ENCODE data around the gene DCAF6.

DNA sequence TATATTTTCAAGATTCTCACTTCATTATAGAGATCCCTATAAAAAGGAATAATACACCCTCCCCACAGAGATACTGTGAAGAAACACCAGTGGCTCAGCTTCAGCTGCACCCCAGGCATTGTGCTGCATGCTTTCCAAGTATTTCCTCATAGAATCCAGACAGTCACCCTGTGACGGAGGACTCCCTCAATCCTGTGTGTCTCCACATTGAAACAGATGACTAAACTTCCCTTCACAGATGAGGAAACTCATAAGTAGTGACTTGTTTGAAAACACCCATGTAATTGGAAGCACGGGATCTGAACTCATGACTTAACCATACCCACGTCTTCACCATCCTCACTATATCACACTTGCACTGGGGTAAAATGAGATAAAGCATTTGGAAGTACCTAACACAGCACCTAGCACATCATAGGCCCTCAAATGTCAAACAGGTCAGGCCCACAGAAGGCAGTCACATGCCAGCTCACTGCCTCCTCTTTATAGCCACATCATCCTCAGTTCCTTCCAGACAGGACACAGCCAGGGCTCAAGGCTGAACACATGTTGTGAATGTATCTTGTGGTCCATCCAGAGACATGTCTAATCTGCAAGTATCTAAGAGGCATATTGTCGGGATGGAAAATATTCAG is 145.0 kb downstream of the DCAF6 start:
- TF ChIP-seq CTCF (IDR thresholded peaks at IDR 0.05; ENCODE audit: insufficient read depth, low read length, poor library complexity, severe bottlenecking) (no peak), EZH2phosphoT487 (conservative IDR thresholded peaks at IDR 0.05; ENCODE audit: low read length) (no peak)

Measured in SU-DHL-6 (cell line).